GM19468 (cell line): ENCODE data around the gene ADAMTS17.

Experiments
- ATAC-seq: cut with Tn5 transposase; IDR thresholded peaks from one replicate; pipeline ENCODE4 v1.9.1; 2021; ENCODE audit warnings: mild to moderate bottlenecking, moderate library complexity, moderate number of reproducible peaks; ENCODE audit not compliant: unreplicated experiment; ENCODE audit errors: extremely low read depth

Gene ADAMTS17

DNA sequence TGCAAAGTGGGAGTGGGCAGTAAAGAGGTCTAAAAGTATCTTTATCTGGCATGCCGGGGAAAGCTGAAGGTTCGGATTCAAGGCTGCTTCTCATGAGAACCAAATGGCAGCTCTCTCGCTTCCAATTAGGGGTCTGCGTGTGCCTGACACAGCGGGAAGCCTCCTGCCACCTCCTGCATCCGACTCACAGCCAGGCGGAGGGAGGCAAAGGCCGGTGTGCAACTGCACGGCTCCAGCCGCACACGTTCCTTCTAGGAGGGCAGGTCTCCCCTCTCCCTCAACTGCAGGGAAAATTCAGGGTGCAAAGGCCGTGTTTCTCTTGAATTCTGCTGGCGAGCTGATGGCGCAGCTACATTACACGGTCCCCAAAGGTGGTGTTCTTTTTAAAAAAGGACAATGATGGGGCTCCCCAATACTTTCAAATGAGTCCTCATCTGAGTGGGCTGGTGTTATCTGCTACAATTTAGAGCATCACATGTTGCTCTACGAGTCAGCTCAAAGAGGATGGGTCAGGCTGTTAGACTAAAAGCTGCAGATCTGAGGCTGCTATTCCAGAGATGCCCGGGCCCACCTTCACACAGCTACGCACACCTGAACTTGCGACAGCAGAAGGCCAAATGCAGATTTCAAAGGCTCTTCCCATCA, 226.6 kb downstream of the ADAMTS17 start:
- ATAC-seq = no peak

DNA sequence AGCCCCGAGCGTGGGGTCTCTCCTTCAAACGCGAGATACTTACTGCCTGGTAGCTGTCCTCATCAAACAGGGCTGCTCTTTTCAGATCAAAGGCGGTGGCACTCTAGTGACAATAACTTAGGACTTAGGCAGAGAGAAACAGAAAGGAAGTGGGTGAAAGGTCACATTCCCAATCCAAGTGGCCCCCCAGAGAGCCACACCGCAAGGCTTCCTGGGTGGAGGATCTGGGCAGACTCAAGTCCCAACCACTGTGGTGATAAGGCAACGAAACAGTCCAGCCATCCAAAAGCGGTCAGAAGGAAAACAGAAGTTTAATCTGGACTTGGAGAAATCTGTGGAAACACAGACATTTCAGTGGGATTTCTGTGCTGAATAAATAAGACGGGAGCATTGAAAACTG, 227.2 kb downstream of the ADAMTS17 start:
- ATAC-seq = no peak

DNA sequence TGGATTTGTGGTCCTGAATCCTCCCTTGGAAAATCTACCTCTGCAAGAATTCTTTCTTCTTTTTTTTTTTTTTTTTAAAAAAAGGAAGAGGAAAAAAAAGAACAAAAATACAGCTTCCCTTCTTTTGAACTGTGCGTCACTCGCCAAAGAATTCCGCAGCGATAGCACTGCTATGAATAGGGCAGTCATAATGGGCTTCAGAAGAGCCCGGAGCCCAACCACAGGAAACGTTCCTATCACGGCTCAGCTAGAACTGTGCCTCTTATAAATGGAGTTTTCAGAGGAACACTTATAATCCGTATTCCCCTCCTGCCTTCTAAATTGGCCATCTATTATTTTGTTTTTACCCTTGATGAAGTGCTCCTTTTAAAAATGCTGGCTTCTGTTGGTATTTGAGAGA, 227.7 kb downstream of the ADAMTS17 start:
- no peak for ATAC-seq

DNA sequence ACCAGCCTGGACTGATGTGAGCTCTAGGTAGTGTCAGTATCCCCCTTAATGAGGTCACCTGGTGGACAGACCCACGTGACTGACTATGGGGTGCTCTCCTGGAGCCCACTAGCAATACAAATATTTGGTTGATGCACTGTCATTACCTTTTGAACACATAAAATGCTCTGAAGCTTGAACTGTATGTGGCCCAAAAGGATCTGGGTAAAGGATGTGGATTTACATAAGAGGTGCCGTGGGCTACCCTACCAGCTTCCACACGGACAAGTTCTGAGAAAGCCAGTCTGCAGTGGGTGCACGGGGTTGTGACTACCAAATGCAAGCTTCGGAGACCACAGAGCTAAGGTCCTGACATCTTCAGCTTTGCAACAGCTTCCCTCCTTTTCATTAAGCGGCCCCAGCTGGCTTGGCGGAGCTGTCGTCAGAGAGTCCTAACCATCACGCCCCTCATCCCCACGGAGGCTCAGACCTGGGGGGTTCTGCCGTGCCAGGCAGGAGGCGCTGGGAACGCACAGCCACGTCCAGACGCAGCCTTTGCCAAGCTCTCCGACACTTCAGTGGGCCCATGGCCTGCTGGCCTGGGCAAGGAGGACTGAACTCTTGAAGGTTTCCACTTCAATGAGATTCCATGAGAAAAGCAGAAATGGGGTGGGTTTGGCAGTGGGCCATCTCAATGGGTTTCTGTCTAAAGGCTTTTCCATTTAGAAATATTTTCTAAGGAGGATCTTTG, 228.3 kb downstream of the ADAMTS17 start:
- ATAC-seq = no peak

DNA sequence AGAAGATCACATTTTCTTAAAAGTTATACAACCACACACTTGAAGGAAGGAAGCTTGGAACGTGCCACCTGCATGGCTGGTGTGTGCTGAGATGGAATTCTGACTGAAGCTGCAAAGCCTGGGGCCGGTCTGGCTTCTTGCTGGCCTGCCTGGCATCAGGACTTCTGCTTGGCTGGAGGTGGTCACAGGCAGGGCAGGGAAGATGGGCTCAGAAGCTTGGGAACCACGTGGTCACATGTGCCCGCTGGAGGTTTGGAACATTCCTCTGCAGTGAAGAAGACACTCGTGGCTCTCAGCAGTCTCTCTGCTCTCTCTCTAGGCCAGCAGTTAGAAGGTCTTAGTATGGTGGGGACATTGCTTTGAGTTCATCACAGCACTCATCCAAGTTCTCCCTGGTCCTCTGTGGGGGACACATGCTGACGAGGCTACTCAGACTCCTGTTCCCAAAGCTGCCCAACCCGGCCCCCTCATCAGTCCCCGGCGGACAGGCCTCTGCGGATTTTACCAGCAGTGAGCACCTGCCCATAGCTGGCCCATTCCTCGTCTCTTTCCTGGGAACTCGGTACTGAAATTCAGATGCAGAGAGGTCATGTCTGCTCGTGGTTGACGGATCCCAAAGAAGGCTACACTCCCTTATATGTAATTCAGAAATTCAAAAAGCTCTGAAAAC, 229.0 kb downstream of the ADAMTS17 start:
- no peak for ATAC-seq

DNA sequence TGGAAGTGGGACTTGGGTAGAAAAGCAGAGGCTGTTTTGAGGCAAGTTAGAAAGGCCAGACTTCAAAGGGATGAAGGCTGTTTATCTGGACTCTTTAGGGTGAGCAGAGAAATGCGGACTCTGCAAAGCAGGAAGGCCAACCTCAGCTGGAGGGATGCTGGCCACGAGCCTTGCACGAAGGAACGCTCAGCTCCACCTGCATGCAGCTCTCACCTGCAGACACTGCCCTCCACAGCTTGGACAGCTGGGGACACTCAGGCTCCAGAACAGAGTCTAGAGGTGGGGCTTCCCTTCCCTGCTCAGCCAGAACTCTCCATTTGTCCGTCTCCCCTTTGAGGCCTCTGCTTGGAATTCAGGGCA, 229.7 kb downstream of the ADAMTS17 start:
- no peak for ATAC-seq

DNA sequence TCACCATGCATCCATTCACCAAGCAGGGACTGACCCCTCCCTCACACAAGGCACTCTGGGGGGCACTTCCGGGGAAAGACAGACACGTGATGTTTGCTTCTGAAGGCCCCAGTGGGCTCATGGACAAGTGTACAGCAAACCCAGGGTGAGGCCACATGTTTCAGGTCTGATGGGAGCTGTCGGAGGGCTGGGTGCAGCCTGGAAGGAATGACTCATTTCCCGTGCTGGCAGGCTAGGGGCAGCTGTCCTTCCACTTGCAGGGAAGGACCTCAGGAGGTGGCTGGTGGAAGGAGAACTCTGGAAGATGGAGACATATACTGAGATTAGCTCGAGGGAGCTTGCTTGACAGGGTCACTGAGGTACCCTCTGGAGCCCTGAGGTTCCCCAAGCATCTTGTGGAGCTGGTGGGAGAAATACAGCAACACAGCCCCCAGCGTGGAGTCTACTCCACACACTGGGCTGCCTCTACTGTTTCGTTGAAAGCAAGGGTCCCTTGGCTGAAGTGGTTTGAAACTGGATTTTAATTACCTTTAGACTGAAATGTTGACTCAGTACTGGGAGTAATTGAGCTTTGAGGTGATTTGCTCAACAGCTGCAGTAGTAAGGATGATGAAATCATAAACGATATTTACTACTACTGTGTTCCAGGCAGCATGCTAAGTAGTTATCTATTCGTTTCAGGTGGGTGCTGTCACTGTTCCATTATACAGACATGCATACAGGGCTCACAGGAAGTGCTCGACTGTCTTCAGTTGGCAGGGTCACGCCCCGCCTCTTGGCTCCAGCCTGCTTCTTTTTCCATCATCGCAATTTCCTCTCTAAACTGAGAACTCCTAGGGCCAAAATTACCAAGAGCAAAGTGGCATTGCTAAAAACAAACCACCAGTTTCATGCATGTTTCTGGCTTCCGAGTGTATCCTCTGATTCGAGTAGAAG, 230.4 kb downstream of the ADAMTS17 start:
- ATAC-seq = no peak

DNA sequence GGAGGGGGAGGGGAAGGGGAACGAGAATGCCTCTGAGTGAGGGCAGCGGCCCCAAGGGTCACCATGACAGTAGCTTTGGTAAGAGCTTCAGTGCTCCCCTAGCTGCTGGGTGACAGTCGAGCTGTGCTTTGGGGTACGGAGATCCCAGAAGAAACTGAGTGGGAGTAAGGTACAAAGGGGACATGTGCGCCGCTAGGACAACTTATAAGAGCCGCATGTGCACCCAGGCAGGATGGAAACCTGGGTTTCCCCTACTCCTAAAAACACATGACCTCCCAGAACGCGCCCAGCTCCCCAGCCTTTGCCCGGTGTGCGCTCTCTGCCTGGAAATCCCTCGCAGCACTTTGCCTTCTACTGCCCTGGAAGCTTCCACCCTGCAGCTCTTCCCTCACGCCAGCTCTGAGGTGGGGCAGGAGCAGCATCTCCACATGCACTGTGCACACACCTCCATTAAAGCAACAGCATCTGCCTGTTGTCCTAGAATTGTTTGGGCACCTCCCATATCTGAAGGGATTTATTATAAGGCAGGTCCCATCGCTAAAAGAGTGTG, 232.2 kb downstream of the ADAMTS17 start:
- no peak for ATAC-seq

DNA sequence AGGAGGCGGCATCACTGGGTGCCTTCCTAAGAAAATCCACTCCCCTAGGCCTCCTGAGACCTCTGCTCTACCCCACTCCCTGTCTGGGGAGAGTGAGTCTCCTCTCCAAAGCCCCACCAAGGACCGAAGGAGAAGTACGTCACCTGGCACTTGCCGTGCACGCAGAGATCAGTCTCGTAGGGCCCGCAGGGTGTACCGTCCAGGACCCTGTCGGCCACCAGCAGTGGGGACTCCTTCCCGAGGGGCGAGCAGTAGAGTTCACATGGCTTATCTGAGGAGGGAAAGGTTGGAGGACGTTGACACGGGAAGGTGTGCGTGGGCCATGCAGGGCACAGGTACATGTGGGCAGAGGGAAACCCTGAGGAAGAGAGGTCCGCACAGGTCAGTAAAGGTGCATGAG, 232.9 kb downstream of the ADAMTS17 start:
- no peak for ATAC-seq

DNA sequence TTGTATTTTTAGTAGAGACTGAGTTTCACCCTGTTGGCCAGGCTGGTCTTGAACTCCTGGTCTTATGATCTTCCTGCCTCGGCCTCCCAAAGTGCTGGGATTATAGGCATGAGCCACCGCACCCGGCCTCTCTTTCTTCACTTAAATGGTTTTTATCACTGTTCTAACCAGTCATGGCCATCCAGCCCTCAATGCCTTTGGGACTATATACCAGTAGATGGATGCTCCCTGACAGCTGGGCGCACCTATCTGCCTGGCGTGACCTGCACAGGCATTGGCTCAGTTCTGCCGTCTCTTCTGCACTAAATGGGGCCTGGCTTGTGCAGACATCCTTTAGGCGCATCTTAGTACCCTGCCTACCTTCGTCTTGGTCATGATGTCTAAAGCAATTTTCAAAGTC, 233.4 kb downstream of the ADAMTS17 start:
- ATAC-seq = no peak

DNA sequence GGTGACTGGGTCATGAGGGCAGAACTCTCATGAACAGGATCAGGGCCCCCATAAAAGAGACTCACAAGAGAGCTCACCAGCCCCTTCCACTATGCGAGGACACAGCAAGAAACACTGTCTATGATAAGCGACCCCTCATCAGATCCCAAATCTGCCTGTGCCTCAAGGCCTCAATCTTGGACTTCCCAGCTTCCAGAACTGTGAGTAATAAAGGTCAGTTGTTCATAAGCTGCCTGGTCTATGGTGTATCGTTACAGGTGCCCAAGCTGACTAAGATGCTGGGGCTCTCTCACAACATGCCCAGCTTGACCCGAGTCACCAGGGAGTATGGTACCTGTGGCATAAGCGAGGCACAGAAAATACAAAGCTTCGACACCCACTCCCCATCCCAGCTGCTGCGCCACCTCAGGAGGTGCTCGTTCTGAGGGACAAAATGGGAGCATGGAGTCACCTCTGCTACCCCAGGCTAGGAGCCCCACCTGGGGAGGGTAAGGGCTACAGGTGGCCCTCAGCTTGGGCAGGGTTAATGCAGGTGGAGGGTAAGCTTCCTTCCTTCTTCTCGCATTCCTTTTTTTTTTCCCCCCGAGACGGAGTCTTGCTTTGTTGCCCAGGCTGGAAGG, 234.1 kb downstream of the ADAMTS17 start:
- no peak for ATAC-seq

DNA sequence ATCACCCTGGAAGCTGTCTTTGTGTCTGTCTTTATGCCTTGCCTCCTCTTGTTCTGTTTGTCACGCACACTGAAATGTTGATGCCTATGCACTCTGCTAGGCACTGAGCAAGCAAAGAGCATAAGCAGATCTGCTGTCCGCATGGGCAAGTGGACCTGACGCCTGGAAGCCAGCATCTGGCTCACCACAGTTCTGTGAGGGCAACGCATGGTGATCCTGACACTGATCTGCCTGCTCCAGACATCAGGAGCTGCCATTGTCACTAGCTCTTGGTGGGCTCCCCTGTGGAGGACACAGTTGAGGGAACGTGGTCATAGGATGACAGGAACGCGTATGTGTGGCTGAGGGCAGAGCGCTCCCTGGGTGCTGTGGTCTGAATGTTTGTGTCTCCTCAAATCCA, 234.6 kb downstream of the ADAMTS17 start:
- ATAC-seq = no peak

DNA sequence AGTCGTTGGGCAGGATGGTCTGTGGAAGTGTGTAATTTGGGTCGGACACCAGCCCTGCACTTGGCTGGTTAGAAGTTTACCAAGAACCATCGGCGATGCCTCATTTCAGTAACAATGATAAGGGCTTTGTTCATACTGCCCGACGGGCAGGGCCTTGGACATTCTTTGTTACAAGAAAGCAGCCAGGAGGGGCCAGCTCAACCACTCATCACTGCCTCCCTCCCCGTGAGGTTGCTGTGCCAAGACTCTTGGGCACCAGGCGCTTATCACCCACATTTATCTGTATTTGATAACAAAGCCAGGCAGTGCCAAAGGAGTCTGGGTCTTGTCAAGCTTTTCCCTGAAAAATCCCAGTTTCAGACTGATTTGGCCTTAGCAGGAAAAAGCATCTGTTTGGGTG, 235.0 kb downstream of the ADAMTS17 start:
- ATAC-seq = no peak

DNA sequence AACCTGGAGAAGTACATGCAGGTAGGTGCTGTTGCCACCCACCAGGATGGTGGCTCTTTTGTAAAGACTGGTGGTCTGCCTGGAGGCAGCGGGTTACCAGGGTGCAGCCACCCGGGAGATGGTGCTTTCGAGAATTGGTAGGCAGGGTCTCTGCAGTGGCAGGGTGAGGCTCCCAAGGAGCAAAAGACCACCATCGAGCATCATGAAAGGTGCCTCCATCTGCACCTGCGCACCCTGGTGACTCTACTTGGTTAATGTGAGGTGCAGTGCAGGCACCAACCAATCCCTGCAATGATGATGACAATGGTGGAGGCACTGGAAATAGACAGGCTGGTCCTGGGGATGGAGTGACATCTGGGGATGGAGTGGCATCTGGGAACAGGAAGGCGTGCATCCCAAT, 236.7 kb downstream of the ADAMTS17 start:
- no peak for ATAC-seq

DNA sequence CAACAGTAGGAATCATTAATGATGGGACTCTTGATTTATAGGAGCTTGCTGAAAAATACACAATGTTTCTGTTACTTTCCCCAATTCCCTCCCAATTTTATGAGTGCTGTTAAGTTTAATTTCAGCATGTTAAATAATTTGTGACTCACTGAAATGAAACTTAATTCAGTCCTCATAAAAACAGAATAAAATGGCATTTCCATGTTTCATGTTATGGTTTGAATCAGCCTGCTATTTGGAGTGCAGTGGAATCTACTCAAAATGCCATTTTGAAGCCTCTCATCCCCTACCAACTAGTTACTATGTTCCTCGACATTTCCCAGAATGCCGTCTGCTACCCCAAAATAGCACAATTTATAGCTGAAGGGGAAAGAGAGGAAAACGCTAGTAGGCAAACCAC, 237.5 kb downstream of the ADAMTS17 start:
- ATAC-seq = no peak

DNA sequence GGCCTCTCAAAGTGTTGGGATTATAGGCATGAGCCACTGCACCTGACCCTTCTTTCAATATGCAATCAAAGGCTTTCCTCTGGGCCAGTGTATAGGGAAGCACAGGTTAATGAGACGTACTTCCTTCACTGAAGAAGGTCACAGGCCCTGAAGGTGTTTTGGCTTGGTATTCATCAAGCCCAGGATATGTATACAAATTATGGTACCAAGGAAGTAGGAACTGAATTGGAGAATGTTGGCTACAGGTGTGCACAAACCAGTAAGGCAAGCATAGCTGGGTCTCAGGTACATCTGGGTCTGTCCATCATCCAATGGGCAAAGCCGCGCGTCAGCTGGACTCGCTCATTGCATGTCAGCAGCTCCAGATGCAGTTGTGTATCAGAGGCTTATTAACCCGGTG, 237.9 kb downstream of the ADAMTS17 start:
- ATAC-seq = no peak

DNA sequence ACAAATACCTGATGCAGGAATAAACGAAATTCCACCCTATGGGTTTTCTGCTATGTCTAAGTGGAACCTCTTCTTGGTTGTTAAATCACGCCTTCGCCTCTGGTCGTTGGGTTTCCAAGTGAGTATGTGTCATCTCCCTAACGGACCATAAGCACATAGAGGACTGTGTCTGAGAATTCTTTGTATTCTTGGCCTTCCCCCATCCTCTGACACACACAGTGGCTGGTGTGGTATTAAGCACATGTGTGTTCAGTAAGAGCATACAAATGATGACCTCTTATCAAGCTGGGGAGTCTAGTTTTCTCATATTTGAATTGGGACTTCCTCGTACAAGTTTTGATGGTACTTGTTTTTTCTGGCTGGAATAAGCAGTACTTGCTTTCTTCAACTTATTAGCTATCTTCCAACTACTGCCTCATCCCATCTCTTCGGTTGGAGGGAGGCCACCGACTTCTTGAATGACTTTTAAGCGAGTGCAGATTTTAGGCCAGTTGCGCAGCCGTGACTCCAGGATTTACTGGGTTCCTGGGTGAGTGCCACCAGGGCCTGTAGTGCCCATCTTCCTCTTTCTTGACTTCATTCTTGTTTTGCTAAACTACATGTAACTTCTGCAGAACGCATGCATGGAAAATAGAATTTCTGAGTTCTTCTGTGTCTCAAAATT, 240.2 kb downstream of the ADAMTS17 start:
- no peak for ATAC-seq

DNA sequence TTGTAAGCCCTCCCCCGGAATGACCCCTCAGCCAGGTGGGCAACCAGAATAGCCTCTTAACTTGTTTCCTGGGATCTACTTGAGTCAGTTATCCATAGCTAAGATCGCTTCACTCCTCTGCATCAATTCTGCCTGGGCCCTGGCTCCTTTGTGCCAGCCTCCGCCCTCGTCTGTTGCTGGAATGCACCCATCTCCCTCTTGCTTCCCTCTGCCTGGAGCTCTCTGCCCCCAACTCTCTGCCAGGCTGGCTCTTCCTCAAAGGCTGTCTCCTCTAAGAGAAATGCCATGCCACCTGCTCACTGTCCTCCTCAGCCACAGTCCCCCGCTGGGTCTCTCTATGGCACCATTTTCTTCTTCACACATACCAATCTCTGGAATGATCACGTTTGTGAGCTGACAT, 240.8 kb downstream of the ADAMTS17 start:
- no peak for ATAC-seq

DNA sequence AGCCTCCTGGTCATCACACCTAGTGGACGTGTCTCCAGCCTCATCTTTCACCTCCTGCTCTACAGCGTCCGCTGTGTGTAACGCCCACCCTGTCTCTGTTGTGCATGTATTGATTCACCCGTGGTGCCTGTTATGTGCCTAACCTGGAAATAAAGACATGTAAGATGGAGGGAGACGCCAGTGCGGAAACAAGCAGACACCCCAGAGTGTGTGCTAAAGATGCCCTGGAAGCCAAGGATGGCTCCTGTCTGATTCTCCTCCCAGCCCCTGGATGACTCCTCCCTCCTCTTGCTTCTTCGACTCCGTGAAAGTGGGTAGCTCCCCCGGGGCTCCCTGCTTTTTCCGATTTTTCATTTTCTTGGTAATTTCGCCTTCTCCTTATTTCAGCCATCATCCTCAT, 241.8 kb downstream of the ADAMTS17 start:
- ATAC-seq = no peak
